ENCODE data around the gene HTR3A.
A peak's percentile ranks its signal among the peaks of the same experiment; 100 is the strongest.

The HTR3A gene

DNA sequence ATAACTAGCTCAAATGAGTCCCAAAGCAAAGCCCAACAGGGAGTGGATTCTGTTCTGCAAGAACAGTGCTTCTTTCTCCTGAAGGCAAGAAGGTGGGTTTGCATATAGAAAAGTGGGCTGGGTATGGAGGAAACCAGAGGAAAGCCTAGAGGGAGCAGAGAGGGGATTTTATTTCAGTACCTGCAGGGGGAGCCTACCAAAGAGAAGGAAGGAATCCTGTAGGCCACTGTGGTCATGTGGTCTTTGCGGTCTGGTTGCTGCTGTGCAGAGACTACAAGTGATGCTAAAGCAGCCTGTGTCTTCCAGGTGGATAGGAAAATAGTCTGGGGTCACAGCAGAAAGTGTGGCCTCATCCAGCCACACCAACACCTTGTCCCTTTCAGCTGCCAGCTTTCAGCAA lies 51.4 kb downstream of the HTR3A start:
- TF ChIP-seq, protein P1, sequence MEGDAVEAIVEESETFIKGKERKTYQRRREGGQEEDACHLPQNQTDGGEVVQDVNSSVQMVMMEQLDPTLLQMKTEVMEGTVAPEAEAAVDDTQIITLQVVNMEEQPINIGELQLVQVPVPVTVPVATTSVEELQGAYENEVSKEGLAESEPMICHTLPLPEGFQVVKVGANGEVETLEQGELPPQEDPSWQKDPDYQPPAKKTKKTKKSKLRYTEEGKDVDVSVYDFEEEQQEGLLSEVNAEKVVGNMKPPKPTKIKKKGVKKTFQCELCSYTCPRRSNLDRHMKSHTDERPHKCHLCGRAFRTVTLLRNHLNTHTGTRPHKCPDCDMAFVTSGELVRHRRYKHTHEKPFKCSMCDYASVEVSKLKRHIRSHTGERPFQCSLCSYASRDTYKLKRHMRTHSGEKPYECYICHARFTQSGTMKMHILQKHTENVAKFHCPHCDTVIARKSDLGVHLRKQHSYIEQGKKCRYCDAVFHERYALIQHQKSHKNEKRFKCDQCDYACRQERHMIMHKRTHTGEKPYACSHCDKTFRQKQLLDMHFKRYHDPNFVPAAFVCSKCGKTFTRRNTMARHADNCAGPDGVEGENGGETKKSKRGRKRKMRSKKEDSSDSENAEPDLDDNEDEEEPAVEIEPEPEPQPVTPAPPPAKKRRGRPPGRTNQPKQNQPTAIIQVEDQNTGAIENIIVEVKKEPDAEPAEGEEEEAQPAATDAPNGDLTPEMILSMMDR (IDR thresholded peaks at IDR 0.05; ENCODE audit: low read depth, low read length, missing control alignments), result peak; percentile 48
- DNase-seq, result no peak
- Histone ChIP-seq H3K36me3 (replicated peaks) (no peaks in the 10 kb centered on the region), H3K27ac (no peak overlapping the region), H3K4me3 (ENCODE audit: low read depth, low read length) (no peak overlapping the region), H3K27me3 (replicated peaks) (peaks cover 4% of the 10 kb centered on the region)
- in situ Hi-C loops (cut with HindIII; ENCODE audit: low pct_ligation_motif_present, low sequenced_read_pairs), result loop anchor here (25.0 kb wide), 1 partner anchor 236 kb away; no protein-coding TSS in a partner anchor

DNA sequence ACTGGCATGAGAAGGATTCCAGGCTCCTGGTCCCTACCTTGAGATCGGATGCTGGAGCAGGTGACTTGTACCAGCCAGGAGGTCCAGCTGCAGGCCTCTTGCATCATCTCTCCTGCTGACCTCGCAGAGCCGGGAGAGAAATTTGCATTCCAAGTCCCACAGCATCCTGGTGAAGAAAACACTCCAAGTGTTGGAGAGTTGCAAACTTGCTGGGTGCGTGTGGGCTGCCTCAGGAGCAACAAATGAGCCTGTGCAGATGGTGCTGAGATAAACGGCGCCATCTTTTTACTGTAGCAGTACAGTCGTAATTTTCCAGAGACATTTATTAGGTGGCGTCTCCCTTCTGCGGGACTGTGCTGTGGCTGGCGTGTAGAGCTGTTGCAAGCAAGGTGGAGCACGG lies 52.5 kb downstream of the HTR3A start:
- Histone ChIP-seq H3K36me3 (replicated peaks) (no peaks in the 10 kb centered on the region), H3K27me3 (replicated peaks) (peaks cover 4% of the 10 kb centered on the region), H3K4me3 (ENCODE audit: low read depth, low read length) (no peak overlapping the region), H3K27ac (no peak overlapping the region)
- TF ChIP-seq, protein P1 (IDR thresholded peaks at IDR 0.05; ENCODE audit: low read depth, low read length, missing control alignments), result no peak
- DNase-seq, result no peak
- in situ Hi-C loops (cut with HindIII; ENCODE audit: low pct_ligation_motif_present, low sequenced_read_pairs), result loop anchor here (25.0 kb wide), 1 partner anchor 235 kb away; no protein-coding TSS in a partner anchor

DNA sequence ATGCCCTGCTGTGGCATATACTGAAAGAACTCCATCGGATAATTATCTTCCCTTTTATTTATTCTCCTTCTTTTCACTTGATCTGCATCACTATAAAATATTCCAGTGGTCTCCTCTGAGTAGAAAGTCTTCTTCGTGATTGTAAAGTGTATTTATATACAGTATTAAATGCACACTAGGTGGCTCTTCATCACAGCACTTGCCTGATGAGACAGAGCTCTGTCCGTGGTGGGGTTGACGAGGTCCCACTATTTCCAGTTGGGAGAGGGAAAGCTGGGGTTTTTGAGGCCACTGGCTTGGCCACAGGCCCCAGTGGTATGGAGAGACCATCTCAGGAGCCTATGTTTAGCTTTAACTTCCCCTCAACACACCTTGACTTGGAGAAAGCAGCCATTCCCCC lies 53.0 kb downstream of the HTR3A start:
- in situ Hi-C loops (cut with HindIII; ENCODE audit: low pct_ligation_motif_present, low sequenced_read_pairs), result loop anchor here (25.0 kb wide), 1 partner anchor 234 kb away; no protein-coding TSS in a partner anchor
- TF ChIP-seq, protein P1 (IDR thresholded peaks at IDR 0.05; ENCODE audit: low read depth, low read length, missing control alignments), result no peak
- Histone ChIP-seq H3K4me3 (ENCODE audit: low read depth, low read length) (no peak overlapping the region), H3K27ac (no peak overlapping the region), H3K27me3 (replicated peaks) (peaks cover 4% of the 10 kb centered on the region), H3K36me3 (replicated peaks) (no peaks in the 10 kb centered on the region)
- DNase-seq, result no peak

DNA sequence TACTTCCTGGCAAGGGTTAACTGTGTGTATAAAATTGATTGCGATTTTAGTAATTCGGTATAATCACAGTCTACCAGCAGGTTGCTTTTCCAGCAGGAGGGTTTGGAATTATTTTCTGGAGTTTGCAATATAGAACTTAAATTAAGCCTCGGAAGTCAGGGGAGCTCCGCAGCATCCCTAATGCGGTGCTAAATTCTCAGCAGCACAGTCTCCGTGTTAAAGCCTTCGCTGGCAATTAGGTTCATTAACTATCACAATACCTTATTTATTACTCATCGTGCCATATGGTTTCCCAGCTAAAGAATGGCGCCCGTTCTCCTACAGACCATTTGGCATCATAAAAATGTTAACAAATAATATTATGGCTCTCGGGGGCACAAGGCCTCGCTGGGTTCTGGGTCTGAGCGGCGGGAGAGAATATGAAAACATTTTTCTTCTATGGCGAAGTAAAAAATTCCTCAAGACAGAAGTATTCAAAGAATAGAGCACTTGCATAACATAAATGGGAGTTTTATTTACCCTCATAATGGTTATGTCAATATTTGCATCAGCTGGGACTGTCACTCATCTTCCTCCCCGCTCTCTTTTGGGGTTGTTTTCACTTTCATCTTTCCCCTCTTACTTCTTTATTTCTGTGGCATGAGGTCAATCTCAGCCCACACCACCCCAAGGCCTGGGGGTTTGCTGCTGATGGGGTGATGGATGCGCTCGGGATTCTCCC lies 56.5 kb downstream of the HTR3A start:
- TF ChIP-seq, protein P1 (IDR thresholded peaks at IDR 0.05; ENCODE audit: low read depth, low read length, missing control alignments), result no peak
- H3K27ac ChIP-seq, result no peak overlapping the region
- in situ Hi-C loops (cut with HindIII; ENCODE audit: low pct_ligation_motif_present, low sequenced_read_pairs), result loop anchor here (25.0 kb wide), 1 partner anchor 231 kb away; no protein-coding TSS in a partner anchor
- no peak for DNase-seq
- peaks cover 6% of the 10 kb centered on the region for H3K27me3 ChIP-seq (replicated peaks)
- H3K4me3 ChIP-seq (ENCODE audit: low read depth, low read length), result no peak overlapping the region
- no peaks in the 10 kb centered on the region for H3K36me3 ChIP-seq (replicated peaks)

DNA sequence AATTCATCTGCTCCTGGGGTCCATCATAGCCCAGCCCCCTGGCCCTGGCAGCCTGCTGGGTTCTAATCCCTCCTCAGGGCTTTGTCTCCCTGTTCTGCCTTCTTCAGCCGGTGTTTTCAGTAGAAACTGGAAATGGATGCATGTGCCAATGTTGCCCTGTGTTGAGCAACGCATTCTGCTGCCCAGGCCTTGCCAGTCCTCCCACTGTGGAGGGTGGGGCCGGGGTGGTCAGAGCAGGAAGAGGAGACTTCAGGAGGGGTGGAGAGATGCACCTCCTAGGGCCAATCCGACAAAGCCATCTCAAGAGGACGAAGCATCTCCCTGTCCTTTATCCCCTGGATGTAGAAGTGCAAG lies 57.0 kb downstream of the HTR3A start:
- in situ Hi-C loops (cut with HindIII; ENCODE audit: low pct_ligation_motif_present, low sequenced_read_pairs), result loop anchor here (25.0 kb wide), 1 partner anchor 230 kb away; no protein-coding TSS in a partner anchor
- H3K36me3 ChIP-seq (replicated peaks), result no peaks in the 10 kb centered on the region
- no peak overlapping the region for H3K4me3 ChIP-seq (ENCODE audit: low read depth, low read length)
- TF ChIP-seq, protein P1 (IDR thresholded peaks at IDR 0.05; ENCODE audit: low read depth, low read length, missing control alignments), result no peak
- DNase-seq, result no peak
- H3K27me3 ChIP-seq (replicated peaks), result peaks cover 6% of the 10 kb centered on the region
- H3K27ac ChIP-seq, result no peak overlapping the region
